Measurements from ENCODE around the gene PTRH1.

Gene PTRH1

GRCh38 chr9:127741831-127742434, 26.5 kb upstream of the PTRH1 start:
- no peak for DNase-seq (ENCODE audit: low read depth in 4 of 4, low spot score in 1 of 4)

DNA sequence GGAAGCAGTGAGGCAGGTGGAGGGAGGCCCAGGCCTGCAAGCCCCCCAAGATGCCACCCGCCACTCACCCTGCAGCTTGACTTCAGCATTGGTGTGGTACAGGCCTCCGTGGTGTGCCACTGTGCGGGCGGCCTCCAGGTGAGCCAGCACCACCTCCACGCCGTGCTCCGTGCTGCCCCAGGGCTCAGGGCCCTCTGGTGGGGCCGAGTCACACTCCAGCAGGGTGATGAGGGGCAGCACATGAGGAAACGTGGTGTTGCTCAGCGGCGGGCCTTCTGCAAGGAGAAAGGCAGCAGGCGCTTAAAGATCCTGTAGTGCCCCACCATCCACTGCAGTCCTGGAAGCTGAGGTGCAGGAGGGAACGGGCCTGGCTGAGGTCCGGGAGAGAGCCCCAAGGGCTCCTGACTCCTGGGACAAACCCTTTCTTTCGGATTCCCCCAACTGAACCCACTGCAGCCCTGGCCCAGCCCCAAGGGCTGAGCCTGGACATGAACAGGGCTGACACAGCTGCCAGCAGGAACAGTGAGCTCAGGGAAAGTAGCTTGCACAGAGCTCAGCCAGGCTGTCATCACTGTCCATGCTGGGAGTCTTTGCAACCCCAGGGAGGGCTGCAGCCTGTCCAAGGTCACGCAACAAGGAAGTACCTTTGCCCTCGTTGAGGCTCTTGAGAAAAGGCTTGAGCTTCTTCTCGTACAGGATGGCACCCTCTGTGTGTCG, 24.3 kb upstream of the PTRH1 start:
- DNase-seq (ENCODE audit: low read depth in 4 of 4, low spot score in 1 of 4), result no peak

DNA sequence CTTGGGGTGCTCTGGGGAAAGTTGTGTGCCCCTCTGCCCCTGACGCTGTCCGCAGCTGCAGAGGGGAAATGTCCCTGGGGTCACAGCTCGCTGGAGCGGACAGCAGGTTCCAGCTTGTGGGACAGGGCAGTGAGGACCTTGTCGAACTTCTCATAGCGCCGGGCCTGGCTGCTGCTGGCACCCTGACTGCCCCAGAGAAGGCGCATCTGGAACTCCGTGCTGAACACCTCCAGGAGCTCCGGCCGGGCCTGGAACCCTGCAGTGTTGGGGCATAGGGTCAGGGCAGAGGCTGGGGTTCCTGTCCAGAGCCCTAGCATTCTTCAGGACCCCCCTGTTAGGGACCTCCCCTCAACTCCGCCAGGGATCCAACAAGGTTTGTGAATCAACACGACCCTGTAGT, 23.2 kb upstream of the PTRH1 start:
- DNase-seq (ENCODE audit: low read depth in 4 of 4, low spot score in 1 of 4), result no peak

DNA sequence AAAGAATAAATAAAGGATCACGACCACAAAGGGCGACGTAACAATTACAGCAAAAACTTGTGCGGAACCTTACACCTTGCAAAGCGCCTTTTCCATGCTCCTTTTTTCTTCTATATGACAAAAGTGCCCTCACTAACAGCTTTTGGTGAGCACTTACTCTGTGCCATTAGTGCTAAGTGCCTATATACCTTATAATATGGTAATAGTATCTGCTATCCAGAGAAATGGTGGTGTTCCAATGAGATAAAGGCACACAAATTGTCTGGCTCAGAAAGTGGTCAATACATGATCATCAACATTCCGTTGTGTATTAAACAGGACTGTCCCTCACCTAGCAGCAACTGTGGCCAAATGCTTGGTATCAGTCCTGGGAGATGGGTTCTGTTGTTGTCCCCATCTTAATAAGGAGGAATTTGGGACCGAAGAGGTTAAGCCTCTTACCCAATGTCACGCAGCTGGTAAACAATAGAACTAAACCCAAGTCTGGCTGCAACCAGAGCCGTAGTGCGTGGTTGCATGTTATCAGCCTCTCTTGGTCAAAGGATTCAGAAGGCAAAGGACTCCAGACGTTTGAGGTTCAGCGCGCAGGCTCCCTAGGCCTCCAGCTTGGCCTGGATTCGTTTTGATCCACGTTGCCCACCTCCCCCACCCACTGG, 20.2 kb upstream of the PTRH1 start:
- no peak for DNase-seq (ENCODE audit: low read depth in 4 of 4, low spot score in 1 of 4)

- peak; percentile 96 to 98 (median 96) for DNase-seq (ENCODE audit: low read depth in 4 of 4, low spot score in 1 of 4)
Observed at GRCh38 chr9:127734747-127735529, 19.5 kb upstream of the PTRH1 start, which contains the start of gene TOR2A. TSS of gene TOR2A (minus strand) at chr9:127735294. CDS start at chr9:127735270, 24 bp downstream.

DNA sequence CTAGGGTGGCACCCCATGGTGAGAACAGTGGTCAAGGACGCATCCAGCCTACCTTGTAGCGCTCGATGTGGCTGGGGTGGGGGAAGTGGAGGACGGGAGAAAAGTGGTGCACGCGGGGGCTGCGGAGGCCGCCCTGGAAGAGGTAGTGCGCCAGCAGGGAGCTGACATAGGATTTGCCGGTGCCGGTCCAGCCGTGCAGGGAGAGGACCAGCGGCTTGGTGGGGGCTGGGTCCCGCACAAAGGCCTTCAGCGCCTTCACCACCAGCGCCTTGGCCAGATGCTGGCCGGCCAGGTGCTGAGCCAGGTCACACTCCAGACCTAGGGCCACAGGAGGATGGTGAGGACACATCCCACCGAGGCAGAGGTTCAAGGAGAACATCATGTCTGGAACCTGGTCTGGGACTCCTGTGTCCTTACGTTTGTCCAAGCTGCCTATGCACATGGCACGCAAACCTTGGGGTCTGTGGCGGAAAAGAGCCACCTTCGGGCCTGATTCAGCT, 18.8 kb upstream of the PTRH1 start:
- DNase-seq (ENCODE audit: low read depth in 4 of 4, low spot score in 1 of 4), result peak in 1 of 4 experiments; percentile 76

DNA sequence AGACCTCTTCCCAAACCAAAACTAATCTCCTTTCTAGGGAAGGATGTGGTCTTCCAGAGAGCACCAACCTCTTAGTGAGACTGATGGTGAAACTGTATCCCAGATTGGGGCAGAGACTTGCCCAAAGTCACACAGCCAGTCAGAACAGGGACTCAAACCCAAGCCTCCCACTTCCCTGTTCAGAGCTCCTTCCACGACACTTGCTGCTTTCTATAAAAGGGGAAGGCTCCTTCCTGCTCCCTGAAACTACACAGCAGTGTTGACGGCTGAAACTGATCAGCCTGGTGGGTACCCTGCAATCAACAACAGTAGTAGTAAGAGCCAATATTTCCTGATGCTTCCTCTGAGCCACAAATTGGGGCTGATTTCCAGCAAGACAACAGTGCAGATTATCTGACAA, 18.2 kb upstream of the PTRH1 start:
- no peak for DNase-seq (ENCODE audit: low read depth in 4 of 4, low spot score in 1 of 4)

- DNase-seq (ENCODE audit: low read depth in 4 of 4, low spot score in 1 of 4), result no peak
Observed at GRCh38 chr9:127732444-127732843, 17.0 kb upstream of the PTRH1 start.

- DNase-seq (ENCODE audit: low read depth in 4 of 4, low spot score in 1 of 4), result no peak
Observed at GRCh38 chr9:127731938-127732337, 16.5 kb upstream of the PTRH1 start.

- DNase-seq (ENCODE audit: low read depth in 4 of 4, low spot score in 1 of 4), result no peak
Observed at GRCh38 chr9:127730799-127731410, 15.4 kb upstream of the PTRH1 start.

- no peak for DNase-seq (ENCODE audit: low read depth in 4 of 4, low spot score in 1 of 4)
Observed at GRCh38 chr9:127730262-127730661, 14.8 kb upstream of the PTRH1 start.

GRCh38 chr9:127729522-127730256, 14.2 kb upstream of the PTRH1 start:
- DNase-seq (ENCODE audit: low read depth in 4 of 4, low spot score in 1 of 4), result no peak

- no peak for DNase-seq (ENCODE audit: low read depth in 4 of 4, low spot score in 1 of 4)
Observed at GRCh38 chr9:127728808-127729207, 13.3 kb upstream of the PTRH1 start.

GRCh38 chr9:127726871-127727270, 11.4 kb upstream of the PTRH1 start:
- no peak for DNase-seq (ENCODE audit: low read depth in 4 of 4, low spot score in 1 of 4)

- DNase-seq (ENCODE audit: low read depth in 4 of 4, low spot score in 1 of 4), result no peak
Observed at GRCh38 chr9:127724012-127724411, 8.5 kb upstream of the PTRH1 start.

DNA sequence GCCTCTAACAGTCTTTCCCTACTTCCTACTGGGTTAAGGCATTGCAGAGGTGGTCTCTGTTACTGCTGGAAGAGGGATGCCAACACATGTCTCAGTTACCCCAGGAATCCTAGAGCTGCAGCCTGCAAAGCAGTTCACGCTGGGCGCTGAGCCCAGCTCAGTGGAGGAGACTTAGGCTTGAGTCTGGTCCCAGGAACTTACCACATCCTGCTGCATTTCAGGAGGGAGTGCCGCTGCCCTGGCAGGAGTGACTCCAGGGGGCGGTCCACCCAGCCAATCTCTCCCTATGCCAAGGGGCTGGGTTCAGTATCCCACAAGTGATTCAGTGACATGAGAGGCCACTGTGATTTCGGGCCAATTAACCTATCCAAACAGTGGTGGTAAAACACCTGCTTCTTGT, 8.0 kb upstream of the PTRH1 start:
- DNase-seq (ENCODE audit: low read depth in 4 of 4, low spot score in 1 of 4), result no peak

DNA sequence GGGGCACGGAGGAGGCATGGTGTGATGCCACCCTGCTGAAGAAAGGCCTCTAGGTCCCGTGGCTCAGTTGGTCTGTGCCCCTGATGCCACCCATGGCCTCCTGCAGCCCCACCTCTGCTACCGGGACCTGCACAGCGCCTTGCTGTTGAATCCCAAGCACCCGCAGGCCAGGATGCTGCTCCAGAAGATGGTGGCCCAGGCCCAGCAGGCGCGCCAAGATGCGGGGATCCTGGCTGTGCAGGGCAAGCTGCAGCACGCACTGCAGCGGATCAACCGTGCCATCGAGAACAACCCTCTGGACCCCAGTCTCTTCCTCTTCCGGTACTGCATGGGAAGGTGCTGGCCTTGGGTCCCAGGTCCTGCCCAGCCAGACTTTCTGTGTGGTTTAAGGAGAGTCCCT, 7.5 kb upstream of the PTRH1 start:
- no peak for DNase-seq (ENCODE audit: low read depth in 4 of 4, low spot score in 1 of 4)

GRCh38 chr9:127722055-127722745, 6.7 kb upstream of the PTRH1 start:
- no peak for DNase-seq (ENCODE audit: low read depth in 4 of 4, low spot score in 1 of 4)

GRCh38 chr9:127721391-127721821, 5.9 kb upstream of the PTRH1 start:
- no peak for DNase-seq (ENCODE audit: low read depth in 4 of 4, low spot score in 1 of 4)

GRCh38 chr9:127720865-127721227, 5.4 kb upstream of the PTRH1 start:
- no peak for DNase-seq (ENCODE audit: low read depth in 4 of 4, low spot score in 1 of 4)
